HEK293 (cell line): Measurements from ENCODE around the gene RPS15.

Experiments
- BCL11B ChIP-seq: fragments of 450-650 bp; formaldehyde crosslinking; IDR thresholded peaks from 2 replicates; pipeline ENCODE4 v1.5.1; 2016; ENCODE audit warnings: low read depth, missing biosample characterization, missing genetic modification characterization
- BCL6B ChIP-seq: fragments of 450-650 bp; formaldehyde crosslinking; IDR thresholded peaks from 2 replicates; pipeline ENCODE4 v1.5.1; 2017; ENCODE audit warnings: missing biosample characterization, missing genetic modification characterization
- CTCF ChIP-seq: fragments of 450-650 bp; formaldehyde crosslinking; IDR thresholded peaks from 2 replicates; pipeline ENCODE4 v1.5.1; 2016; ENCODE audit warnings: missing biosample characterization, missing genetic modification characterization
- HOXC10 ChIP-seq: sonication (generic); formaldehyde crosslinking; IDR thresholded peaks from 2 replicates; pipeline ENCODE4 v1.8.1; 2023; ENCODE audit warnings: mild to moderate bottlenecking, missing genetic modification reagents
- KLF10 ChIP-seq: fragments of 450-650 bp; IDR thresholded peaks from 2 replicates; pipeline ENCODE4 v1.5.1; 2018; ENCODE audit warnings: missing biosample characterization, mild to moderate bottlenecking, missing genetic modification characterization
- KLF16 ChIP-seq: fragments of 450-650 bp; formaldehyde crosslinking; IDR thresholded peaks from 2 replicates; pipeline ENCODE4 v1.5.1; 2017; ENCODE audit warnings: missing biosample characterization, missing genetic modification characterization
- KLF17 ChIP-seq: fragments of 450-650 bp; formaldehyde crosslinking; IDR thresholded peaks from 2 replicates; pipeline ENCODE4 v1.5.1; 2016; ENCODE audit warnings: missing biosample characterization, missing genetic modification characterization
- KLF9 ChIP-seq: fragments of 450-650 bp; formaldehyde crosslinking; IDR thresholded peaks from 2 replicates; pipeline ENCODE4 v1.5.1; 2016; ENCODE audit warnings: missing biosample characterization, missing genetic modification characterization, low read depth
- MEIS1 ChIP-seq: sonication (generic); formaldehyde crosslinking; IDR thresholded peaks from 2 replicates; pipeline ENCODE4 v1.8.1; 2022; ENCODE audit warnings: missing genetic modification reagents, mild to moderate bottlenecking, borderline replicate concordance
- SCRT1 ChIP-seq: fragments of 450-650 bp; formaldehyde crosslinking; IDR thresholded peaks from 2 replicates; pipeline ENCODE4 v1.5.1; 2016; ENCODE audit warnings: missing biosample characterization, missing genetic modification characterization, borderline replicate concordance
- SETDB1 ChIP-seq: IDR thresholded peaks from one replicate; pipeline ENCODE4 v1.6.1; 2017; ENCODE audit warnings: mild to moderate bottlenecking, low read length, moderate library complexity, mixed read lengths; ENCODE audit not compliant: insufficient read length
- ZFP3 ChIP-seq: fragments of 450-650 bp; formaldehyde crosslinking; IDR thresholded peaks from 2 replicates; pipeline ENCODE4 v1.5.1; 2016; ENCODE audit warnings: low read depth, missing biosample characterization, missing genetic modification characterization
- ZNF121 ChIP-seq: fragments of 450-650 bp; formaldehyde crosslinking; IDR thresholded peaks from 2 replicates; pipeline ENCODE4 v1.5.1; 2016; ENCODE audit warnings: missing biosample characterization, missing genetic modification characterization
- ZNF132 ChIP-seq: fragments of 450-650 bp; formaldehyde crosslinking; IDR thresholded peaks from 2 replicates; pipeline ENCODE4 v1.5.1; 2017; ENCODE audit warnings: missing biosample characterization, missing genetic modification characterization, borderline replicate concordance
- ZNF169 ChIP-seq: fragments of 450-650 bp; formaldehyde crosslinking; IDR thresholded peaks from 2 replicates; pipeline ENCODE4 v1.5.1; 2016; ENCODE audit warnings: missing biosample characterization, missing genetic modification characterization
- ZNF175 ChIP-seq: fragments of 450-650 bp; formaldehyde crosslinking; IDR thresholded peaks from 2 replicates; pipeline ENCODE4 v1.5.1; 2016; ENCODE audit warnings: missing biosample characterization, missing genetic modification characterization
- ZNF184 ChIP-seq: fragments of 450-650 bp; IDR thresholded peaks from 2 replicates; pipeline ENCODE4 v1.5.1; 2018; ENCODE audit warnings: missing biosample characterization, mild to moderate bottlenecking, missing genetic modification characterization
- ZNF202 ChIP-seq: fragments of 450-650 bp; formaldehyde crosslinking; IDR thresholded peaks from 2 replicates; pipeline ENCODE4 v1.5.1; 2016; ENCODE audit warnings: missing biosample characterization, missing genetic modification characterization, borderline replicate concordance
- ZNF24 ChIP-seq: fragments of 450-650 bp; formaldehyde crosslinking; IDR thresholded peaks from 2 replicates; pipeline ENCODE4 v1.5.1; 2016; ENCODE audit warnings: missing biosample characterization, missing genetic modification characterization
- ZNF26 ChIP-seq: fragments of 450-650 bp; formaldehyde crosslinking; IDR thresholded peaks from 2 replicates; pipeline ENCODE4 v1.5.1; 2016; ENCODE audit warnings: missing biosample characterization, missing genetic modification characterization
- ZNF274 ChIP-seq, 2 experiments: fragments of 200-500 bp in 1 of 2; fragments of 450-650 bp in 1 of 2; sonication (Bioruptor generic) in 1 of 2; formaldehyde crosslinking in 1 of 2; IDR thresholded peaks; 2 replicates each; pipeline versions ENCODE4 v1.5.1 to v1.6.1; 2014 to 2016; ENCODE audit warnings: borderline replicate concordance in 1 of 2, inconsistent platforms in 1 of 2, low read length in 1 of 2, missing biosample characterization in 1 of 2, missing genetic modification characterization in 1 of 2
- ZNF280D ChIP-seq: fragments of 450-650 bp; formaldehyde crosslinking; IDR thresholded peaks from 2 replicates; pipeline ENCODE4 v1.5.1; 2016; ENCODE audit warnings: missing biosample characterization, missing genetic modification characterization
- ZNF324 ChIP-seq: fragments of 450-650 bp; formaldehyde crosslinking; IDR thresholded peaks from 2 replicates; pipeline ENCODE4 v1.5.1; 2016; ENCODE audit warnings: missing biosample characterization, missing genetic modification characterization
- ZNF37A ChIP-seq: fragments of 450-650 bp; IDR thresholded peaks from 2 replicates; pipeline ENCODE4 v1.5.1; 2018; ENCODE audit warnings: missing biosample characterization, missing genetic modification characterization
- ZNF514 ChIP-seq: fragments of 450-650 bp; formaldehyde crosslinking; IDR thresholded peaks from 2 replicates; pipeline ENCODE4 v1.5.1; 2016; ENCODE audit warnings: missing biosample characterization, missing genetic modification characterization
- ZNF521 ChIP-seq: fragments of 450-650 bp; formaldehyde crosslinking; IDR thresholded peaks from 2 replicates; pipeline ENCODE4 v1.5.1; 2017; ENCODE audit warnings: missing biosample characterization, mild to moderate bottlenecking, missing genetic modification characterization
- ZNF600 ChIP-seq: fragments of 450-650 bp; formaldehyde crosslinking; IDR thresholded peaks from 2 replicates; pipeline ENCODE4 v1.5.1; 2016; ENCODE audit warnings: missing biosample characterization, missing genetic modification characterization
- ZNF621 ChIP-seq: fragments of 450-650 bp; formaldehyde crosslinking; IDR thresholded peaks from 2 replicates; pipeline ENCODE4 v1.5.1; 2017; ENCODE audit warnings: missing biosample characterization, missing genetic modification characterization
- ZNF658 ChIP-seq: fragments of 450-650 bp; formaldehyde crosslinking; IDR thresholded peaks from 2 replicates; pipeline ENCODE4; 2016; ENCODE audit warnings: missing biosample characterization, missing genetic modification characterization
- ZNF660 ChIP-seq: fragments of 450-650 bp; IDR thresholded peaks from 2 replicates; pipeline ENCODE4 v1.5.1; 2018; ENCODE audit warnings: missing biosample characterization, mild to moderate bottlenecking, missing genetic modification characterization
- ZNF677 ChIP-seq: fragments of 450-650 bp; IDR thresholded peaks from 2 replicates; pipeline ENCODE4 v1.5.0; 2018; ENCODE audit warnings: missing biosample characterization, mild to moderate bottlenecking, missing genetic modification characterization, moderate library complexity
- ZSCAN30 ChIP-seq: fragments of 450-650 bp; IDR thresholded peaks from 2 replicates; pipeline ENCODE4 v1.5.1; 2018; ENCODE audit warnings: missing biosample characterization, mild to moderate bottlenecking, missing genetic modification characterization, moderate library complexity

The RPS15 gene

GRCh38 chr19:1445185-1445931 is 7.2 kb downstream of the RPS15 start (continued):
- TF ChIP-seq ZNF658 (tag by site-specific recombination) (no peak), ZNF132 (tag by site-specific recombination) (no peak), KLF9 (tag by site-specific recombination) (peak; percentile 66), ZNF37A (tag by site-specific recombination) (0 out of 2 replicates have a peak, but pooled peaks have one; percentile 35), ZNF324 (tag by site-specific recombination) (peak; percentile 77), ZNF26 (tag by site-specific recombination) (no peak), ZNF600 (tag by site-specific recombination) (peak; percentile 39), ZNF202 (tag by site-specific recombination) (no peak), ZNF24 (tag by site-specific recombination) (peak; percentile 97), ZNF514 (no peak), ZNF280D (peak; percentile 70; the same call in 1 of the 2 replicates), MEIS1 (CRISPR knock-in tag) (no peak), KLF10 (peak; percentile 87), ZNF169 (tag by site-specific recombination) (no peak), ZNF621 (no peak), HOXC10 (CRISPR knock-in tag) (no peak), CTCF (tag by site-specific recombination) (peak; percentile 71), SCRT1 (tag by site-specific recombination) (peak; percentile 83; the same call in 1 of the 2 replicates), KLF17 (tag by site-specific recombination) (peak; percentile 81), KLF16 (tag by site-specific recombination) (no peak), ZNF184 (tag by site-specific recombination) (peak; percentile 36; the same call in 1 of the 2 replicates), ZFP3 (tag by site-specific recombination) (no peak), ZNF660 (peak; percentile 83), ZNF521 (tag by site-specific recombination) (no peak), ZNF274 (IDR thresholded peaks at IDR 0.05; ENCODE audit: low read length) (no peak), ZNF274 (tag by site-specific recombination; IDR thresholded peaks at IDR 0.05; ENCODE audit: borderline replicate concordance) (no peak), ZNF677 (tag by site-specific recombination) (peak; percentile 34; the same call in 1 of the 2 replicates), BCL11B (tag by site-specific recombination) (peak; percentile 96), SETDB1 (no peak), BCL6B (tag by site-specific recombination) (no peak), ZSCAN30 (tag by site-specific recombination) (peak; percentile 86; the same call in 1 of the 2 replicates), ZNF121 (no peak), ZNF175 (tag by site-specific recombination) (no peak)
